NCI-H1105 (cell line): Measurements from ENCODE around the gene C3orf20.

Source experiments
- DNase-seq: peaks from one replicate; lab custom pipeline; 2025; lab: John Stamatoyannopoulos, UW

Gene C3orf20

GRCh38 chr3:14775011-14775410 lies 100.1 kb downstream of the C3orf20 start:
- no peak for DNase-seq

GRCh38 chr3:14775563-14775962 lies 100.6 kb downstream of the C3orf20 start:
- no peak for DNase-seq

DNA sequence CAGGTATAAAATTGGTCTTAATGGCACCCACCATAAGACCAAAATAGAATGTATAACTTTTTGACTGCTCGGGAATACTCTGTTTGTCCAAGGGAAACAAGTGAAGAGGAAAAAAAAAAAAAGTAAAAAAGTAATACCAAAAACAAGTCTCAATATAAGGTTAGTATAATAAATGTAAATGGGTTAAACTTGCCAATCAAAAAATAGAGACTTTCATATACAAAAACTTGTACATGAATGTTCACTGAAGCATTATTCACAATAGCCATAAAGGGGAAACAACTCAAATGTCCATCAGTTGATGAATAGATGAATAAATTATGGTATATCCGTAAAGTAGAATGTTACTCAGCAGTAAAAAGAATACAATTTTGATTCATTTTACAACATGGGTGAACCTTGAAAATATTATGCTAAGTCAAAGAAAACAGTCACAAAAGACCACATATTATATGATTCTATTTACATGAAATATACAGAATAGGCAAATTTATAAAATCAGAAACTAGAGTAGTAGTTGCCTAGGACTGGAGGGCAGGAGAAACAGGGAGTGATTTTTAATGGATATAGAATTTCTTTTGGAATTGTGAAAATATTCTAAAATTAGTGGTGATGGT lies 104.2 kb downstream of the C3orf20 start:
- no peak for DNase-seq

- no peak for DNase-seq
Measured at GRCh38 chr3:14780927-14781507, 106.1 kb downstream of the C3orf20 start.

DNA sequence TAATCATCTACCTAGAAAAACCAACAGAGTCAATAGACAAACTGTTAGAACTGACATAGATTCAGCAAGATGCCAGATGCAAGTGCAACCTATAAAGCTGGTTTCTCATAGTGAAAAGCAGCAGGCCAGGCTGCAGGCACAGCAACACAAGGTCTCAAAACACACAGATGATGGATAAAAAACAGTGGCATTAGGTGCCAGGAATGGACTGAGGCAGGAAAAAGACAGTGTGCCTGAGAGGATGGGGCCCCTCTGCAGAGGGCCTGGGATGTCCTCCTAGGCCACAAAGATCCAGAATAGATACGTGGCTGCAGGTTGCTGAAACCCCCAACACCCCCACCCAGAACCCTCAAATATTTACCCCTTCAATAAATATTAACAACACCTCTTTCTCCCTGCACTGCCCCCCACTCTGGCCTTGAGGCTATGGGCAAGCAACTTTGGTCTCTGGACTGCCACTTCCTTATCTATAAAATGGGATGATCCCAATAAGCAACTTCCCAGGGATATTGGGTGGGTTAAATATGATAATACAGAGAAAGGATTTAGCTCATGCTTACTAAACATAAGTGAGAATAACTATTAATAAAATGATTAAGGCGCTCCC lies 108.6 kb downstream of the C3orf20 start:
- DNase-seq: no peak

- peak; percentile 65 for DNase-seq
Measured at GRCh38 chr3:14784087-14784681, 109.2 kb downstream of the C3orf20 start.

DNA sequence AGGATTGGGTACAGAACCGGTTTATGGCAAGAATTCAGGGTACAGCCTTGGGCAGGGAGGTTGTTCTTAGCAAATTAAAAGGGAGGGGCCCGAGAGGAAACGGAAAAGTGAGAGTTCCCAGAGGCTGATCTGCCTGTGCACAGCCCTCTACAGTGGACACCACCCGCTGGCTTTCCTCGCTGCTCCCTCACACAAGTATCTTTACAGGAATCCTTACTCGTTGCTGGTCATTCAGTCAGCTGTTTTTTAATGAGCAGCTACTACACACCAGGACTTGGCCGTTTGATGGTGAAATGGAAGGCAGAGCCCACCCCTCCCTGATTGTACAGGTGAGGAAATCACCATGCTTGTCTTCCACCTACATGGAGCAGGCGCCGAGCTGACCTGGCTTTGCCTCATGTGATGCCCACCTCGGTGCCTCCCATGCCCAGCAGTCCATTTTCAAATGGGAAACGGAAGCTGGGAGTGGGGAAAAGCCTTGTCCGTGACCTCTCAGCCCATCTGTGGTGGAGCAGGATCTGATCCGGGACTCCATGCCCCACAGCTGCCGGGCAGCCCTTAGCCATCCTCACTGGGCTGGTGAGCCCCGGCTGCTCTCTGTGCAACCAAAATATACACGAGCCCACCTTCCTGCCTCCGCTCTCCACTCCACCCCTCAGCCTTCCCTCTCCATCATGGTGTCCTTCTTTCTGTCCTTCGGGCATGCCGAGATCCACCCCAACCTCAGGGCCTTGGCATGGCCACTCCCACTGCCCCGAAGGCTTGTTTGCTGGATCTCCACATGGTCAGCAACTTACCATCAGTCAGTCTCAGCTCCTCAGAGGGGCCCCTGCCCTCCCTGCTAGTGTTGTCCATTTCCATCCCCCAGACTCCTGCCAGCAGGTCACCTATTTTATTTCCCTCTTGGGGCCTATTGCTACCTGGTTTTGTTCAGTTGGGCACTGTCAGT lies 110.5 kb downstream of the C3orf20 start:
- no peak for DNase-seq

DNA sequence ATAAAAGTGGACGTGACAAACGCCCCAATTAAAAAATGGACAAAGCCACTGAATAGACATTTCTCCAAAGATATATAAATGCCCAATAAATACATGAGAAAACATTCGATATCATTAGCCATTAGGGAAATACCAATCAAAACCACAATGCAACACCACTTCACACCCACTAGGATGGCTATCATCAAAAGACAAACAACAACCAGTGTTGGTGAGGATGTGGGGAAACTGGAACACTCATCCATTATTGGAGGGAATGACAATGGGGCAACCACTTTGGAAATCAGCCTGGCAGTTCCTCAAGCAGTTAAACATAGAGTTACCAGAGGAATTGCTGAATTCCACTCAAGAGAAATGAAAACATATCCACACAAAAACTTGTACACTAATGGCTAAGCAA lies 111.4 kb downstream of the C3orf20 start:
- no peak for DNase-seq

GRCh38 chr3:14787630-14788029 lies 112.7 kb downstream of the C3orf20 start:
- no peak for DNase-seq

DNA sequence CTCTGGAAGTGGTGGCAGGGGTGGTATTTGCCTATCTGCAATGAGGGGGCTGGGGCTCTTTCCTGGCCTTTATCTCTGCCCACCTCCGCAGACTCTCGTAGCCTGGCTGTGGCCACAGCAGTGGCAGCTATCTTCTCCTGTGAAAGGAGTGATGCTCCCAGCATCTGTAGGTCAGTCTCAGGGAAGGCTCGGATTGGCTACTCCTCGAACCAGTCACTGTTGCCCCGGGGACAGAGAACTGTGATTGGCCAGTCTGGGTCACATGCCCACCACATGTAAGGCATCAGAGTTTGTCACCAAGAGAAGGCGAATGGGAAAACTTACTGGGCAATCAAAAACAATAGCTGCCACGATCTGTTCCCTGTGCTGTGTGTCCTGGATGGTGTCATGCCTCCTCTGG lies 113.7 kb downstream of the C3orf20 start:
- DNase-seq: no peak

GRCh38 chr3:14789221-14789620 lies 114.3 kb downstream of the C3orf20 start:
- DNase-seq: no peak

GRCh38 chr3:14789640-14790285 lies 114.8 kb downstream of the C3orf20 start:
- DNase-seq: no peak

GRCh38 chr3:14791343-14791945 lies 116.5 kb downstream of the C3orf20 start:
- DNase-seq: no peak

- DNase-seq: no peak
Measured at GRCh38 chr3:14792691-14793121, 117.8 kb downstream of the C3orf20 start.

- DNase-seq: no peak
Measured at GRCh38 chr3:14793126-14793857, 118.4 kb downstream of the C3orf20 start.

DNA sequence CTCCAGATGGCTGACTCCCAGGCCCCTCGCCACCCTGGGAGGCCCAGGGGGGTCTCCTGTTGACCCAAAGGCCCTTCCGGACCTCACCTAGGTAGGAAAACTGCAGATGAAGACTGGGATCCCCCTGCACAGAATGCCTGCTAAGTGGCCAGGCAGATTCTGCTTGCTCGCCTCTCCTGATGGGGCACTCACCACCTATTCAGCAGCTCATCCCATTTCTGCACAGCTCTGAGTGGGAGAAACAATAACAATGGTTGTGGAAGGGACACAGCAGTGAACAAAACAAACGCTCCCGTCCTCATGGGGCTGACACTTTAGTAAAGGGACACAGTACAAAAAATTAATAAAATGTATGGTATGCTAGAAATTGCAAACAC lies 118.9 kb downstream of the C3orf20 start:
- no peak for DNase-seq

GRCh38 chr3:14794435-14794834 lies 119.5 kb downstream of the C3orf20 start:
- no peak for DNase-seq

GRCh38 chr3:14795996-14796395 lies 121.1 kb downstream of the C3orf20 start:
- no peak for DNase-seq

DNA sequence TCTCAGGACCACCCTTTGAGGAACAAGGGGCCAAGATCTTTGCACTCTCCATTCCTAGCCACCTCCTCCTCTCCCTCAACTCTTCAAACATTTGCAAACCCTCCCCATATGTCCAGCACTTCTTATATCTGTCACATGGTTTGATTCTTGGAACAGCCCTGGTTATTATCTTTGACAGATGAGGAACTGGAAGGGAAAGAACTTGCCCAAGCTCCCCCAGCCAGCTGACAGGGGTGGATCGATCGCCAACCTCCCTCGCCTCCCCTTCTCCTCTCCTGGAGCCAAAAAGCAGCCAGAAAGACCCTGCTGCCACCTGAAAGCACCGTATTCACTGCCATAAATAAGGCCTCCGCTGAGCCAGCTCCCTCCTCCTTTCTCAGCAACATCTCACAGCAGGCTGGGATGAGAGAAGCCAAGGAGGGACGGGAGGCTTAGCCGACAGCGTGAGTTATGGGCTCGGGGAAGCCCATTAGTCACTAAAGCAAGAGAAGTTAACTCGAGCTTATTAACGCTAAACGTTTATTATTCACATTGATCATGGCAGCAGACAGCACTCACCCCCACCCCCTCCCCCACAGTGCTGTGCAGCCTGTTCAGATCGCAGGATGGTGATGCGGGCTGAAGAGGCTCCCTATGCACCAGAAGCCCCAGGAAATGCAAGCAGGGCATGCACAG lies 121.6 kb downstream of the C3orf20 start:
- DNase-seq: no peak

GRCh38 chr3:14797731-14798130 lies 122.8 kb downstream of the C3orf20 start:
- DNase-seq: no peak
